CD14-positive monocyte (primary cell): ENCODE data around the gene KIRREL3. TPM values are rescaled to one million over a fixed set of nuclear protein-coding genes. Genes with fewer than 3 reads are reported as not detected.

Experiments
- DNase-seq, 3 donors: peaks; one replicate each; pipeline ENCODE4 v3.0.0-alpha.2; 2011 to 2022
- H2AFZ ChIP-seq: 2 replicates; pipeline ENCODE4 v1.6.0; 2012; ENCODE audit warnings: mild to moderate bottlenecking, low read depth, low read length, inconsistent platforms; ENCODE audit not compliant: insufficient read depth, poor library complexity, severe bottlenecking
- H3K27ac ChIP-seq, 2 donors: 1 replicate in 1 of 2; 2 replicates in 1 of 2; pipeline ENCODE4 v1.5.1; 2012 to 2013; ENCODE audit warnings: low read length in 2 of 2, control low read depth in 1 of 2, inconsistent platforms in 1 of 2, low read depth in 1 of 2, mild to moderate bottlenecking in 1 of 2
- H3K27me3 ChIP-seq, 2 donors: one replicate each; pipeline versions ENCODE4 v1.6.0 to v1.6.1; 2011 to 2013; ENCODE audit warnings: low read length in 2 of 2; ENCODE audit not compliant: control insufficient read depth in 2 of 2, insufficient read depth in 2 of 2
- H3K36me3 ChIP-seq, 2 donors: replicated peaks in 1 of 2; 1 replicate in 1 of 2; 2 replicates in 1 of 2; pipeline versions ENCODE4 v1.5.1 to v1.6.1; 2012 to 2013; ENCODE audit warnings: low read length in 2 of 2, control low read depth in 1 of 2, inconsistent platforms in 1 of 2, mild to moderate bottlenecking in 1 of 2; ENCODE audit not compliant: insufficient read depth in 2 of 2, control insufficient read depth in 1 of 2
- H3K4me1 ChIP-seq, 2 donors: 1 replicate in 1 of 2; 2 replicates in 1 of 2; pipeline versions ENCODE4 v1.5.1 to v1.6.1; 2012 to 2013; ENCODE audit warnings: low read length in 2 of 2, control low read depth in 1 of 2, inconsistent platforms in 1 of 2, mild to moderate bottlenecking in 1 of 2, moderate library complexity in 1 of 2; ENCODE audit not compliant: insufficient read depth in 2 of 2, control insufficient read depth in 1 of 2
- H3K4me2 ChIP-seq: replicated peaks from 2 replicates; pipeline ENCODE3; 2012; ENCODE audit warnings: low read length, moderate library complexity, mild to moderate bottlenecking; ENCODE audit not compliant: poor library complexity, severe bottlenecking; ENCODE audit errors: extremely low read depth
- H3K4me3 ChIP-seq, 3 experiments: fragments of 200-600 bp in 1 of 3; sonication (generic) in 1 of 3; replicated peaks in 1 of 3; 1 replicate in 2 of 3; 2 replicates in 1 of 3; pipeline ENCODE4 v1.5.1; 2011 to 2013; ENCODE audit warnings: low read length in 3 of 3, mild to moderate bottlenecking in 3 of 3, control low read depth in 2 of 3, low read depth in 2 of 3, inconsistent platforms in 1 of 3, moderate library complexity in 1 of 3
- H3K79me2 ChIP-seq: 2 replicates; pipeline ENCODE4 v1.6.0; 2012; ENCODE audit warnings: mild to moderate bottlenecking, control low read depth, inconsistent platforms, low read length, moderate library complexity; ENCODE audit not compliant: insufficient read depth
- H3K9ac ChIP-seq: 2 replicates; pipeline ENCODE4 v1.6.0; 2017; ENCODE audit warnings: low read length, mild to moderate bottlenecking; ENCODE audit not compliant: insufficient read depth, poor library complexity, severe bottlenecking
- H3K9me3 ChIP-seq, 2 donors: replicated peaks in 1 of 2; 1 replicate in 1 of 2; 2 replicates in 1 of 2; pipeline versions ENCODE4 v1.5.1 to v1.6.1; 2012 to 2013; ENCODE audit warnings: low read length in 2 of 2, control low read depth in 1 of 2; ENCODE audit not compliant: control insufficient read depth in 1 of 2, insufficient read depth in 1 of 2
- H4K20me1 ChIP-seq: 2 replicates; pipeline ENCODE4 v1.6.0; 2012; ENCODE audit warnings: mild to moderate bottlenecking, low read length, control low read depth, moderate library complexity; ENCODE audit not compliant: insufficient read depth
- H3K27ac Mint-ChIP-seq, 7 donors: one replicate each; pipeline ENCODE4 v1.8.0; 2020; ENCODE audit warnings: mild to moderate bottlenecking in 7 of 7, mixed read lengths in 7 of 7, moderate library complexity in 6 of 7, inconsistent platforms in 2 of 7
- H3K27me3 Mint-ChIP-seq, 3 donors: one replicate each; pipeline ENCODE4 v1.8.0; 2021 to 2022; ENCODE audit warnings: low read depth in 3 of 3, mild to moderate bottlenecking in 3 of 3, mixed read lengths in 3 of 3, moderate library complexity in 3 of 3, inconsistent platforms in 1 of 3
- H3K36me3 Mint-ChIP-seq, 2 donors: one replicate each; pipeline ENCODE4 v1.8.0; 2020; ENCODE audit warnings: mixed read lengths in 2 of 2, inconsistent platforms in 1 of 2, mild to moderate bottlenecking in 1 of 2
- H3K4me1 Mint-ChIP-seq: one replicate; pipeline ENCODE4 v1.8.0; 2020; ENCODE audit warnings: mild to moderate bottlenecking, mixed read lengths
- H3K4me3 Mint-ChIP-seq, 2 donors: one replicate each; pipeline ENCODE4 v1.8.0; 2020; ENCODE audit warnings: mild to moderate bottlenecking in 2 of 2, mixed read lengths in 2 of 2, moderate library complexity in 1 of 2
- H3K9me3 Mint-ChIP-seq, 7 donors: one replicate each; pipeline ENCODE4 v1.8.0; 2020 to 2022; ENCODE audit warnings: mixed read lengths in 7 of 7, mild to moderate bottlenecking in 6 of 7, moderate library complexity in 6 of 7, inconsistent platforms in 2 of 7
- CTCF ChIP-seq: fragments of 200-600 bp; IDR thresholded peaks from one replicate; pipeline ENCODE4 v1.8.0; 2022; ENCODE audit warnings: antibody characterized with exemption, mild to moderate bottlenecking
- WGBS: methylation state at CpG from one replicate; pipeline ENCODE4 v1.1.5; 2013; ENCODE audit warnings: missing lambda C conversion rate; ENCODE audit not compliant: insufficient coverage; 5-methylcytosine and 5-hydroxymethylcytosine counted together
- intact Hi-C, 2 donors: fragments of 100-400 bp; cut with micrococcal nuclease; formaldehyde crosslinking; loops; one replicate each; pipeline versions ENCODE4 v1.15.0 to v1.15.1; 2023
- polyA plus RNA-seq, 3 donors: library from polyadenylated mRNA; depleted of rRNA in 1 of 3; unstranded in 2 of 3; stranded (reverse) in 1 of 3; fragments of 300-500 nt in 2 of 3; fragments of >200 nt in 1 of 3; fragmentation: Illumina TruSeq in 2 of 3; gene quantifications; 1 replicate in 2 of 3; 2 replicates in 1 of 3; pipeline ENCODE4 v1.2.3, GENCODE V29; 2012 to 2021

KIRREL3 gene
- polyA plus RNA-seq, 3 donors = not detected

GRCh38 chr11:126499131-126499752, 501.3 kb downstream of the KIRREL3 start:
- Histone ChIP-seq H4K20me1 (no peaks in the 10 kb centered on the region), H2AFZ (no peak overlapping the region), H3K4me3 (no peak overlapping the region), H3K36me3 (no peaks in the 10 kb centered on the region), H3K9ac (no peak overlapping the region), H3K27ac (no peak overlapping the region), H3K79me2 (no peaks in the 10 kb centered on the region), H3K27me3 (peaks cover 0 to 3% of the 10 kb centered on the region in 2 donors), H3K4me1 (no peaks in the 10 kb centered on the region), H3K4me2 (no peak overlapping the region), H3K9me3 (no peaks in the 10 kb centered on the region)
- WGBS = 36% methylated on average over 12 of the region's 19 CpGs
- H3K4me1 Mint-ChIP-seq = peaks cover 5% of the 10 kb centered on the region
- intact Hi-C loops = no loop called here
- no peaks in the 10 kb centered on the region for H3K36me3 Mint-ChIP-seq
- peaks cover 0 to 6% (median 3%) of the 10 kb centered on the region in 7 donors for H3K9me3 Mint-ChIP-seq
- DNase-seq = peak in 1 of 3 donors; percentile 3
- peak overlapping the region in 1 of 7 donors; percentile 17 for H3K27ac Mint-ChIP-seq
- H3K4me3 Mint-ChIP-seq = peak overlapping the region in 1 of 2 donors; percentile 22
- peaks cover 9 to 17% (median 13%) of the 10 kb centered on the region in 3 donors for H3K27me3 Mint-ChIP-seq
- no peak for TF ChIP-seq CTCF

- no peak for DNase-seq
- Histone ChIP-seq H3K4me2 (no peak overlapping the region), H3K79me2 (no peaks in the 10 kb centered on the region), H3K27me3 (peaks cover 0 to 3% of the 10 kb centered on the region in 2 donors), H3K9me3 (no peaks in the 10 kb centered on the region), H3K36me3 (no peaks in the 10 kb centered on the region), H3K4me1 (no peaks in the 10 kb centered on the region), H4K20me1 (no peaks in the 10 kb centered on the region), H3K27ac (no peak overlapping the region), H2AFZ (no peak overlapping the region), H3K4me3 (no peak overlapping the region), H3K9ac (no peak overlapping the region)
- H3K27me3 Mint-ChIP-seq = peaks cover 9 to 17% (median 13%) of the 10 kb centered on the region in 3 donors
- no peak overlapping the region for H3K4me3 Mint-ChIP-seq
- intact Hi-C loops = no loop called here
- WGBS = 80% methylated on average over 2 of the region's 9 CpGs
- H3K4me1 Mint-ChIP-seq = peaks cover 5% of the 10 kb centered on the region
- no peak overlapping the region for H3K27ac Mint-ChIP-seq
- no peak for TF ChIP-seq CTCF
- H3K9me3 Mint-ChIP-seq = peaks cover 0 to 2% (median 0%) of the 10 kb centered on the region in 7 donors
- no peaks in the 10 kb centered on the region for H3K36me3 Mint-ChIP-seq
These were observed 502.3 kb downstream of the KIRREL3 start for GRCh38 chr11:126498281-126498680.
